Stimulated activated CD4-positive, alpha-beta T cell treated with anti-CD3 and anti-CD28 coated beads, Interleukin-12 subunit alpha, Interleukin-12 subunit beta, amount 100 ng/mL, for 24 hours (primary cell): ENCODE data around the gene FCF1.
A peak's percentile ranks its signal among the peaks of the same experiment; 100 is the strongest.
"Not testable (repeated sequence)": the region's sequence is repeated elsewhere in the genome, so short reads cannot be mapped to it uniquely, and the experiment has no call there.

Experiments
- DNase-seq, 2 experiments: peaks; one replicate each; pipeline ENCODE4 v3.0.0-alpha.2; 2020; ENCODE audit warnings: low read depth in 2 of 2

FCF1 gene

GRCh38 chr14:74698465-74698864 lies 14.5 kb upstream of the FCF1 start:
- no peak for DNase-seq

- DNase-seq: no peak
Measured at GRCh38 chr14:74702293-74702692, 10.7 kb upstream of the FCF1 start.

GRCh38 chr14:74703043-74703442 lies 9.9 kb upstream of the FCF1 start:
- DNase-seq: no peak

GRCh38 chr14:74704656-74705055 lies 8.3 kb upstream of the FCF1 start:
- DNase-seq: no peak

GRCh38 chr14:74705613-74706500 lies 7.1 kb upstream of the FCF1 start:
- DNase-seq: no peak

GRCh38 chr14:74710480-74710879 lies 2.5 kb upstream of the FCF1 start:
- DNase-seq: no peak

GRCh38 chr14:74711651-74712050 lies 1.3 kb upstream of the FCF1 start:
- no peak for DNase-seq

GRCh38 chr14:74713395-74713735 lies 421 bp downstream of the FCF1 start:
- DNase-seq: no peak

- DNase-seq: no peak
Measured at GRCh38 chr14:74720526-74720925, 7.6 kb downstream of the FCF1 start.

- DNase-seq: no peak
Measured at GRCh38 chr14:74723134-74723533, 10.2 kb downstream of the FCF1 start.

- DNase-seq: no peak
Measured at GRCh38 chr14:74732387-74732786, 19.4 kb downstream of the FCF1 start.

GRCh38 chr14:74733221-74733620 lies 20.3 kb downstream of the FCF1 start:
- DNase-seq: no peak

GRCh38 chr14:74735125-74735524 lies 22.2 kb downstream of the FCF1 start:
- no peak for DNase-seq

- no peak for DNase-seq
Measured at GRCh38 chr14:74737753-74738325, 24.9 kb downstream of the FCF1 start.

- DNase-seq: no peak
Measured at GRCh38 chr14:74739293-74740030, 26.5 kb downstream of the FCF1 start.

GRCh38 chr14:74747237-74747636 lies 34.3 kb downstream of the FCF1 start:
- no peak for DNase-seq

GRCh38 chr14:74754157-74754556 lies 41.2 kb downstream of the FCF1 start:
- DNase-seq: no peak

- no peak for DNase-seq
Measured at GRCh38 chr14:74754899-74755298, 42.0 kb downstream of the FCF1 start.

GRCh38 chr14:74756326-74756725 lies 43.4 kb downstream of the FCF1 start:
- no peak for DNase-seq

- DNase-seq: not testable (repeated sequence)
Measured at GRCh38 chr14:74758505-74758904, 45.6 kb downstream of the FCF1 start.

GRCh38 chr14:74762917-74763802 lies 50.2 kb downstream of the FCF1 start, which contains the start of gene YLPM1:
Gene YLPM1 (plus strand): TSS chr14:74763316. CDS start chr14:74763490, 174 bp downstream.
- DNase-seq: peak; percentile 84 to 85
